ENCODE data around the gene CPSF4L. TPM values are rescaled to one million over a fixed set of nuclear protein-coding genes. Genes with fewer than 3 reads are reported as not detected.

Gene CPSF4L
- polyA plus RNA-seq, 1 experiment, result not detected

GRCh38 chr17:73282629-73283028 lies 20.9 kb upstream of the CPSF4L start:
- POLR2A ChIA-PET, result no interaction called here
- no peak for DNase-seq (ENCODE audit: low read depth, low spot score)
- TF ChIP-seq CTCF (IDR thresholded peaks at IDR 0.05; ENCODE audit: low read depth, low read length), result no peak
- no peak overlapping the region for H3K27ac ChIP-seq (ENCODE audit: low read depth, low read length)
- no peaks in the 10 kb centered on the region for H3K27me3 ChIP-seq (ENCODE audit: control insufficient read depth, insufficient read depth, low read length)
- CTCF ChIA-PET, result interaction anchor here (0.5 to 3.0 kb wide), 2 partner anchors 16 to 88 kb away, joined by 4 to 10 read pairs; no protein-coding TSS in a partner anchor
- H3K4me3 ChIP-seq (ENCODE audit: low read depth, low read length), result no peak overlapping the region
- H3K9me3 ChIP-seq (ENCODE audit: control insufficient read depth, insufficient read depth, low read length), result no peaks in the 10 kb centered on the region; the same call in 1 of the 2 replicates

- CTCF ChIA-PET, result interaction anchor here (0.5 to 3.0 kb wide), 2 partner anchors 16 to 89 kb away, joined by 4 to 10 read pairs; no protein-coding TSS in a partner anchor
- H3K27me3 ChIP-seq (ENCODE audit: control insufficient read depth, insufficient read depth, low read length), result no peaks in the 10 kb centered on the region
- TF ChIP-seq CTCF (IDR thresholded peaks at IDR 0.05; ENCODE audit: low read depth, low read length), result no peak
- H3K9me3 ChIP-seq (ENCODE audit: control insufficient read depth, insufficient read depth, low read length), result no peaks in the 10 kb centered on the region; the same call in 1 of the 2 replicates
- H3K27ac ChIP-seq (ENCODE audit: low read depth, low read length), result no peak overlapping the region
- H3K4me3 ChIP-seq (ENCODE audit: low read depth, low read length), result no peak overlapping the region
- POLR2A ChIA-PET, result interaction anchor here (1.1 kb wide), 1 partner anchor 29 kb away, joined by 4 read pairs; no protein-coding TSS in a partner anchor
- DNase-seq (ENCODE audit: low read depth, low spot score), result no peak
Observed at GRCh38 chr17:73281928-73282327, 20.2 kb upstream of the CPSF4L start.

DNA sequence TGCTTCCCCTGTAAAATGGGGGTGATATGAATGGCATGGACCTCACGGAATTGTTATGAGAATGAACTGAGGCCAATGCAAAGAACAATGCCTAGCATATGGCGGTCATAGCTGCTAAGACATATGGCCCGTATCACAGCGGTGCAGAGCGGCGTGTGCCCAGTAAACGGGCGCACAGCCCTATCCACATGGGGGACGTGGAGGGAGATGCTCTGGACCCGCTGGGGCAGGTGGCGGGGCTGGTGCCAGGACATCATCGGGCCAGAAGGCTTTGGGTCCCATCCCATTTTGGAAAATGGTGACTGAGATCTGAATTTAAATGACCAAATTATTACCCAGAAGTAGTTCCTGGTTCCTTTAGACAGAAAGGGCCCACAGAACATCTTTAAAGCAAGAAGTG lies 18.5 kb upstream of the CPSF4L start:
- H3K4me3 ChIP-seq (ENCODE audit: low read depth, low read length), result no peak overlapping the region
- ChIA-PET CTCF (interaction anchor here (3.0 to 3.8 kb wide), 2 partner anchors 25 to 91 kb away, joined by 10 to 17 read pairs; no protein-coding TSS in a partner anchor), POLR2A (no interaction called here)
- no peak for TF ChIP-seq CTCF (IDR thresholded peaks at IDR 0.05; ENCODE audit: low read depth, low read length)
- no peaks in the 10 kb centered on the region for H3K9me3 ChIP-seq (ENCODE audit: control insufficient read depth, insufficient read depth, low read length)
- H3K27me3 ChIP-seq (ENCODE audit: control insufficient read depth, insufficient read depth, low read length), result no peaks in the 10 kb centered on the region
- DNase-seq (ENCODE audit: low read depth, low spot score), result no peak
- H3K27ac ChIP-seq (ENCODE audit: low read depth, low read length), result no peak overlapping the region

- TF ChIP-seq CTCF (IDR thresholded peaks at IDR 0.05; ENCODE audit: low read depth, low read length), result no peak
- Histone ChIP-seq H3K4me3 (ENCODE audit: low read depth, low read length) (no peak overlapping the region), H3K9me3 (ENCODE audit: control insufficient read depth, insufficient read depth, low read length) (no peaks in the 10 kb centered on the region), H3K27me3 (ENCODE audit: control insufficient read depth, insufficient read depth, low read length) (no peaks in the 10 kb centered on the region), H3K27ac (ENCODE audit: low read depth, low read length) (no peak overlapping the region)
- DNase-seq (ENCODE audit: low read depth, low spot score), result no peak
- CTCF ChIA-PET, result interaction anchor here (3.8 kb wide), 1 partner anchor 24 kb away, joined by 17 read pairs; no protein-coding TSS in a partner anchor
- POLR2A ChIA-PET, result no interaction called here
Observed at GRCh38 chr17:73279704-73280103, 18.0 kb upstream of the CPSF4L start.
